Mammary epithelial cell (primary cell): ENCODE data around the gene TPST1.
"Not testable (repeated sequence)": the region's sequence is repeated elsewhere in the genome, so short reads cannot be mapped to it uniquely, and the experiment has no call there.

Source experiments
- EZH2 ChIP-seq: IDR thresholded peaks from 2 replicates; pipeline ENCODE4 v1.6.1; 2012; ENCODE audit warnings: low read length, inconsistent platforms, borderline replicate concordance
- TF ChIP-seq, protein P1 (sequence below), 2 donors: IDR thresholded peaks in 1 of 2; conservative IDR thresholded peaks in 1 of 2; 2 replicates each; pipeline ENCODE4 v1.5.1; 2011 to 2012; ENCODE audit warnings: inconsistent platforms in 2 of 2, low read length in 2 of 2, mild to moderate bottlenecking in 2 of 2, control low read depth in 1 of 2, low read depth in 1 of 2; ENCODE audit not compliant: insufficient read depth in 1 of 2; ENCODE audit errors: extremely low read depth in 1 of 2

DNA sequence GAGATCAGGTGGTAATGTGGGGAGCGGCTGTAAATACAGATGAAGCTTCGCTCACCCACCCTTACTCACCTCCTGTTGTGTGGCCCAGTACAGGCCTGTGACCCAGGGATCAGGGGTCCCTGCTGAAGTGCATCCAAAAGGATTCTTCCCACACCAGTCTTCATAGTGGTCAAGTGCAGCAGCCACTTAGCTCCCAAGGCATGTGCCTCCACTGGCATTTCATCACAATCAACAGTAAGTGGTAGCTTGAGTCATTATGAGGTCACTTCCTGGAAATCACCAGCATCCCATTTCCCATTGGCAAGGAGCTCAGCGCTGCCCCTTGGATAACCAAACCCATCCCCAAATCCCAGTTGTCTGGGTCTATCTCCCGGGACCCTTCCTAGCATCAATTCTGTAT, 196.0 kb downstream of the TPST1 start:
- TF ChIP-seq, protein P1, sequence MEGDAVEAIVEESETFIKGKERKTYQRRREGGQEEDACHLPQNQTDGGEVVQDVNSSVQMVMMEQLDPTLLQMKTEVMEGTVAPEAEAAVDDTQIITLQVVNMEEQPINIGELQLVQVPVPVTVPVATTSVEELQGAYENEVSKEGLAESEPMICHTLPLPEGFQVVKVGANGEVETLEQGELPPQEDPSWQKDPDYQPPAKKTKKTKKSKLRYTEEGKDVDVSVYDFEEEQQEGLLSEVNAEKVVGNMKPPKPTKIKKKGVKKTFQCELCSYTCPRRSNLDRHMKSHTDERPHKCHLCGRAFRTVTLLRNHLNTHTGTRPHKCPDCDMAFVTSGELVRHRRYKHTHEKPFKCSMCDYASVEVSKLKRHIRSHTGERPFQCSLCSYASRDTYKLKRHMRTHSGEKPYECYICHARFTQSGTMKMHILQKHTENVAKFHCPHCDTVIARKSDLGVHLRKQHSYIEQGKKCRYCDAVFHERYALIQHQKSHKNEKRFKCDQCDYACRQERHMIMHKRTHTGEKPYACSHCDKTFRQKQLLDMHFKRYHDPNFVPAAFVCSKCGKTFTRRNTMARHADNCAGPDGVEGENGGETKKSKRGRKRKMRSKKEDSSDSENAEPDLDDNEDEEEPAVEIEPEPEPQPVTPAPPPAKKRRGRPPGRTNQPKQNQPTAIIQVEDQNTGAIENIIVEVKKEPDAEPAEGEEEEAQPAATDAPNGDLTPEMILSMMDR (conservative IDR thresholded peaks at IDR 0.05 in 1 of 2, IDR thresholded peaks at IDR 0.05 in 1 of 2; ENCODE audit: extremely low read depth in 1 of 2, insufficient read depth in 1 of 2, low read depth in 1 of 2, low read length in 2 of 2), result not testable (repeated sequence)
- not testable (repeated sequence) for TF ChIP-seq EZH2
